Measurements from ENCODE around the gene MROH8.
"Not testable (repeated sequence)": the region's sequence is repeated elsewhere in the genome, so short reads cannot be mapped to it uniquely, and the experiment has no call there.

Gene MROH8

DNA sequence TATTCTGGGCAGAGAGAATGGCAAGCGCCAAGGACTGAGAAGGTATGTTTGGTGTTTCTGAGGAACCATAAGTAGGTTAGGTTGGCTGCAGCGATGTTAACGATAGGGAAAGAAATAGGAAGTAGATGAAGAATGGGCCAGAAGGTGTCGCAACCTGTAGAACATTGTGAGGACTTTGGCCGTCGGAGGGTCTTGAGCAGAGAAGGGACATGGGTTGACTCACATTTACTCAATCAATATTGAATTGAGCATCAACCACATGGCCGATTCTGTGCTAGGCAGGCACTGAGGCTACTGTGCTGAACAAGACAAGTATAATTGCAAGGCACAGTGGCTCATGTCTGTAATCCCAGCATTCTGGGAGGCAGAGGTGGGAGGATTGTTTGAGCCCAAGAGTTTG is 27.1 kb downstream of the MROH8 start:
- no peak for DNase-seq

DNA sequence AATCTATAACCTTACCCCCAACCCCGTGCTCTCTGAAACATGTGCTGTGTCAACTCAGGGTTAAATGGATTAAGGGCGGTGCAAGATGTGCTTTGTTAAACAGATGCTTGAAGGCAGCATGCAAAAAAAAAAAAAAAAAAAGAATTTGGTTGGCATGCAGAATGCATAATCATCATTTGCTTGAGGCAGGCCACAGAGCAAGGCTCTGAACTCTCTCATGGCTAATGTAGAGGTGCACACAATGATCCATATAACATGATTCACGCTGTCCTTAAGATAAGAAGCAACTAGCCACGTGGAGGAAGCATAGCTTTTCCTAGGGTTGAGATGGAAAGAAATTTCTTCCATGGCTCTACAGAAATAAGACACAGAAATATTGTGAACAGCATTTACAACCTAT is 27.8 kb downstream of the MROH8 start:
- no peak for DNase-seq

DNA sequence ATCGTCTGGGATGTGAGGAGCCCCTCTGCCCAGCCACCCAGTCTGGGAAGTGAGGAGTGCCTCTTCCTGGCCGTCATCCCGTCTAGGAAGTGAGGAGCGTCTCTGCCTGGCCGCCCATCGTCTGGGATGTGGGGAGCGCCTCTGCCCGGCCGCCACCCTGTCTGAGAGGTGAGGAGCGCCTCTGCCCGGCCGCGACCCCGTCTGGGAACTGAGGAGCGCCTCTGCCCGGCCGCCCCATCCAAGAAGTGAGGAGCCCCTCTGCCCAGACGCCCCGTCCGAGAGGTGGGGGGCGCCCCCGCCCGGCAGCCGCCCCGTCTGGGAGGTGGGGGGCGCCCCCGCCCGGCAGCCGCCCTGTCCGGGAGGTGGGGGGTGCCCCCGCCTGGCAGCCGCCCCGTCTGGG is 28.5 kb downstream of the MROH8 start:
- not testable (repeated sequence) for DNase-seq

DNA sequence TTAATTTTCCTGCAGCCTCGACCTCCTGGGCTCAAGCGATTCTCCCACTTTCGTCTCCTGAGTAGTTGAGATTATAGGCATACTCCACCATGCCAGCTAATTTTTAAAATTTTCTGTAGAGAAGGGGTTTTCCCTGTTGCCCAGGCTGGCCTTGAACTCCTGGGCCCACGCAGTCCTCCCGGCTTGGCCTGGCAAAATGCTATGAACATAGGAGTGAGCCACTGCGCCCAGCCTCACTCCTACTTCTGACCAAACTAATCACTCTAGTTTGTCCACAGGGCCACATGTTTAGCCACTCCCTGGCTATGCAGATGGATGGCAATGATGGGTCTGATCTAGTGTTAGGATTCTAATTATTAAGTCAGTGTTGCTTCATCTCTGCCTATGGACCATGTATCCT is 32.1 kb downstream of the MROH8 start:
- DNase-seq: no peak

DNA sequence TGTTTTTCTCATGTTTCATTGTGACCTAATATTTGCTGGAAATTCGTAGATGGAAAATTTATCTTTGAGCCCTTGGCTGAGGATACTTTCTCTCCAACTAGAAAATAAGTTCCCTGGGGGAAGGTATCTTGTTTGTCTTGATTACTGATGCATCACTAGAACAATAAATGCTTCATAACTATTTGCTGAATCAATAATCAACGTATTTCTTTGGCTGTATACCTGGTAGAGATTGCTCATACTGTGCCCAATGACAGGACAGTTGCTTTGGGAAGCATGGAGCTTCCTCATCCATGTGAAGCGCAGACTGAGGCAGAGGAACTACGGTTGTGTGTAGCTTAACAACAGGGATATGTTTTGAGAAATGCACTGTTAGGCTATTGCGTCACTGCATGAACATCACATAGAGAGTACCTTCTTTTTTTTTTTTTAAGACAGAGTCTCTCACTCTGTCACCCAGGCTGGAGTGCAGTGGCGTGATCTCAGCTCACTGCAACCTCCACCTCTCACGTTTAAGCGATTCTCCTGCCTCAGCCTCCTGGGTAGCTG is 34.4 kb downstream of the MROH8 start:
- no peak for DNase-seq

DNA sequence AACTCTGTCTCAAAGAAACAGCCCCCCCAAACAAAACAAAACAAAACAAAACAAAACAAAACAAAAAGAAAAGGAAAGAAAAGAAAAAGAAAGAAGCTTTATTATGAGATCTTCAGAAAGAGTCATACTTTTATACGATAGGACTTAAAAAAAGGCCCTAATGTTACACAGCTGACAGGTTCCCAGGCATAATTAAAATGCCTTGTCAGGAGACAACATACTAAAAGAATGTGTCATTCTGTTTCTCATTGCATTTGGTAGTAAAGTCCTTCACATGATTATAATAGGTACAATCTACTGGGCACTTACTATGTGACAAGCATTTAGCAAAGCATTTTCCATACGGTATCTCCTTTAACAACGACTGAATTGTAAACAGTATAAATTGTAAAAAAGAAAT is 36.6 kb downstream of the MROH8 start:
- no peak for DNase-seq

DNA sequence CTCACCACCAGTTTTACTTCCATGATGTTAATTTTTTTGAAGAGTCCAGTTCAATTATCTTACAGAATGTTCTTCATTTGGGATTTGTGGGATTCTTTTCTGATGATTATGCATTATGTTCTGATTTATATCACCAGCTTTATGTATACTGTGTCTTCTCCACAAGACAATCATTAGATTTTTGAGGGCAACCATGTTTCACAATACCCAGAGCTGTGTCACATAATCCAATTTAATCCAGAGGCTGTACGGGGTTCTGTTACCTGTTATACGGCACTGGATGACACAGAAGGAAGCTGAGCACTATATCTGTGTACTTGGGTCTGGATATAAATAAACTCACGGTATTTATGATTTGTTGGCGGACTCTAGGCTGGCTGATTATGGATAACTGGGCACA is 41.8 kb downstream of the MROH8 start:
- DNase-seq: no peak

DNA sequence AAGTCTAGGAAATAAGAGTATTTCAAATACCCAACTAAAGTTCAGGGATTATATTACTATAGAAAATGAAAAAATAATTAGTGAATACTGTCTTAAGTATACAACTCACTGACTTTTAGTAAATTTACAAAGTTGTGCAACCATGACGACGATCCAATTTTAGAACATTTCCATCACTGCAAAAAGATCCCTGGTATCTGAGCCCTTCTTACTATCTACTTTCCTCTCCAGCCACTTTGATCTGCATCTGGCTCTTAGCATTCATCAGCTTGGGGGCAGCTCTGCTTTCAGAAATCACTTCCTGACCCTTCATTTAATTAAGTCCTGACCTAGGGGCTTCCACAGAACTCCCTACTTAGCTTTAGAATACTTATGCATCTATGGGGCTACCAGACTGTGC is 45.4 kb downstream of the MROH8 start:
- DNase-seq: no peak

DNA sequence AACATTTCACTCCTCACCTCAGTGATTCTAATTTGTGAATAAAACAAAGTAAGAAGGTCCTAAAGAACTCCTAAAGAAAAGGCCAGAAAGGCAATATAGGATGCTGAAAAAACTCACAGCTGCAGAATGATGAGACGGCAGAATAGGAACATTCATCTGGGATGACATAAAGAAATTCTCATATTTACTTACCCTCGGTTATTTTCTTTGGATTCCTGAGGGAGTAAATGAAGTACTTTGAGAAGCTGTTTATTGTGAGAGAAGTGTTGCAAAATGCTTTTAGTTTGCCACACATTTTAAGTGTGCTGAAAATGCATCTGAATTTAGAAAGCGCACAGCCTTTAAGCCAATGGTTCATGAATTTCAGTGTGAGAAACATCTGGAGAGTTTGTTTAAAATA is 47.9 kb downstream of the MROH8 start:
- DNase-seq: no peak

DNA sequence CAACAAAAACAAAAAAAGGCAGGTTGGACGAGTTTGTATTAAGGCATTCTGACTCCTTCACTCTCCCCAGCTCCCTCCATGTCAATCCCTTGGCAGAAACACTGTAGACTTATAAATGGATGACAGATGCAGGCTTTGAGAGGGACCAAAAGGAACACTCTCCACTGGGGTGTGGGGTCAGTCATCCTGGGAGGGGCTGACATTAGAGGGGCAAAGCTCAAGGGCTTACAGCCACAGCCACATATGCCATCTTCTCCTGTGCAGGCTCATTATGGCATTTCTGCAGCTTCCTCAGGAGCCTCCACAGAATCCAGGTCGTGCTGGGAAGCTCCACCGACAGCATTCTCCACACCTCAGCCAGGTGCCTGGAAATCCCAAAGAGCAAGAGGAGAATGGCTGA is 50.5 kb downstream of the MROH8 start:
- DNase-seq: no peak

DNA sequence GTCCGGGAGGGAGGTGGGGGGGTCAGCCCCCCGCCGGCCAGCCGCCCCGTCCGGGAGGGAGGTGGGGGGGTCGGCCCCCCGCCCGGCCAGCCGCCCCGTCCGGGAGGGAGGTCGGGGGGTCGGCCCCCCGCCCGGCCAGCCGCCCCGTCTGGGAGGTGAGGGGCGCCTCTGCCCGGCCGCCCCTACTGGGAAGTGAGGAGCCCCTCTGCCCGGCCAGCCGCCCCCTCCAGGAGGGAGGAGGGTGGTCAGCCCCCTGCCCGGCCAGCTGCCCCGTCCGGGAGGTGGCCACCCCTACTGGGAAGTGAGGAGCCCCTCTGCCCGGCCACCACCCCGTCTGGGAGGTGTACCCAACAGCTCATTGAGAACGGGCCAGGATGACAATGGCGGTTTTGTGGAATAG is 53.1 kb downstream of the MROH8 start:
- not testable (repeated sequence) for DNase-seq

DNA sequence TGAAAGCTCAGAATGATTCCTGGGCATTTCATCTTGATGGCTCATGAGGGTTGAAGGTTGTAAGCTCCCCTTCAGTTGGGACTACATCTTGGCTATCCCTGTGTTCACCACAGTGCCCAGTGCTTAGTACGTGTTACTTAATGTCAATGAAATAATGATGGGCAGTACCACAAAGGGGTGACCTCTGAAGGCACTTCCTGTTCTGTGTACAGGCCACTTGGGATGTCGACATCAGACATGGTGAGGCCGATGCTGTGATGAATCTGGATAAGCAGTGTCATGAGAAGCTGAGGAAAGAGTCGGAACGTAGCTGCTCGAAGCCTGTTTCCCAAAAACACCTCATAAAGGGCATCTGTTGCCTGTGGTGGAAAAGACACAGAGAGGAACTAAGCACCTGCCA is 55.9 kb downstream of the MROH8 start:
- DNase-seq: no peak

DNA sequence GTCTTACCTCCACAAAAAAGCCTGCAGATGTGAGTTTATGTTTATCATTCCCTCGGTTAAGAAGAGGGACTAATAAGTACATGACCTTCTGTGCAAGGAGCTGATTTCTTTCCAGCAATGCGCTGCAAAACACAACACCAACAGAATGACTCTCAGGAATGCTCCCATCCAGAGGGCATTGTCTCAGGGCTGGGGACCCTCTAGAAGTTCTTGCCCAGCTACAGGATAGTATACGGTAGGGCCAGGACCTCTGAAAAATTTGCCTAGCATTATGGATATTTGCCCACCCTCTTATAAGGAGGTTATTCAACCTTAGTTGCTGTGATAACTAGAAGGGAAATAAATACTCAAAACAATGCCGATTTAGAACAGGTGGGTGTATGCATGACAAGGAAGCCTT is 58.9 kb downstream of the MROH8 start:
- DNase-seq: no peak

DNA sequence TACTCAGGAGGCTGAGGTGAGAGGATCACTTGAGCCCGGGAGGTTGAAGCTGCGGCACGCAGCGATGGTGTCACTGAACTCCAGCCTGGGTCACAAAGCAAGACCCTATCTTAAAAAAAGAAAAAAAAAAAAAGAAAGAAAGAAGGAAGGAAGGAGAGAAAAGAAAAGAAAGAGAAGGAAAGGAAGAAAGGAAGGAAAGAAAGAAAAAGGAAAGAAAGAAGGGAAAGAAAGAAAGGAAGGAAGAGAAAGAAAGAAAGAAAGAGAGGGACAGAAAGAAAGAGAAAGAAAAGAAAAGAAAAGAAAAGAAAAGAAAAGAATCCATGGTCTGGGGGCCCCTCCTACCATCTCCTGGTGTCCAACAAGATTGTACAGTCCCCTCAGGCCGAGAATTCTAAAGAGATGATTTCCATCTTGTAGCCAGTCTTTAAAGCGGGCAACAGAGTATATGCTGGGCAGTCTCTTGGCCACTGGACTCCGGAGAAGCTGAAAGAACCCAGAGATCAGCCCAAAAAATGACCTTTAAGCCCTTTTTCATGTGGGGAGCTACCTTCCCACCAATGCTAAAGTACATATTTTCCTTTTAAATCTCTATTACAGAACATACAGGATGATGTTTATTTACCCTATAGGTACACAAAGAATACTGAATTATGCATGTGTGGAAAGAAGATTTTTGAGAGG is 59.9 kb downstream of the MROH8 start:
- no peak for DNase-seq

DNA sequence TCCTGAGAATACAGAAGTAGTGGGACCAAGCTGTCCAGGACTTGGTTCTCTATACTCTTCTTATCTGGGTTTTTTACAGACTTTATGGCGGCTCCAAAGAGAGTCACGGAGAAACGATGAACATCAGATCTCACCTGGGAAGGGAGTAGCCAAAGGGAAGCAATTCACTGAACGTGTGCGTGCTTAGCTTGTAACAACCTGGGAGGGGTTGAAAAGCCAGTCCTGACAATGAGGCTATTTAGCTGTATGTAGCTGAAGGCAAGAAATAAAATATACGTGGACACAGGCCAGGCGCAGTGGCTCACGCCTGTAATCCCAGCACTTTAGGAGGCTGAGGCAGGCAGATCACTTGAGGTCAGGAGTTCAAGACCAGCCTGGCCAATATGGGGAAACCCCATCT is 65.3 kb downstream of the MROH8 start:
- no peak for DNase-seq

DNA sequence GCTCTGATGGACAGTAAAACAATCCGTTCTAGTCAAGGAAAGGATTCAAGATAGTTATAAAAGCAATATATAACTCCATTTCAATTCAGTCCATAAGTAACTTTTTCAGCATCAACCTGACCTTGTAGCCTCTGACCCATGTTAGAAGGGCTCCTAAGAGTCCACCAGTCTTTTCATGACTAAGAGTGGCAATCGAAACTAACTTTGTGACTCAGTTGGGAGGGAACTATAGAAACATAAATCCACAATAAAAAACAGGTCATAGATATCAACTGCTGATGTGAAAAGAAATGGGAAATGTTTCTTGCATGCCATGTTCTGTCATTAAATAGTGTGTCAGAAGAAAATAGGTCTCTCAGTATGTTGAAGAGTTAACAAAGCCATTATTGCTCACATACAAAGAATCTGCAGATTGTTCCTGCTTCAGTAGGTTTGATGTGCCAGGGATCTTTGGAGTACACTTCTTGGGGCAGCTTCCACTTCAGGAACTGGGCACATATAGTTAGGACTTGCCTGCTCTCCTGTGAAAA is 67.4 kb downstream of the MROH8 start:
- DNase-seq: no peak

DNA sequence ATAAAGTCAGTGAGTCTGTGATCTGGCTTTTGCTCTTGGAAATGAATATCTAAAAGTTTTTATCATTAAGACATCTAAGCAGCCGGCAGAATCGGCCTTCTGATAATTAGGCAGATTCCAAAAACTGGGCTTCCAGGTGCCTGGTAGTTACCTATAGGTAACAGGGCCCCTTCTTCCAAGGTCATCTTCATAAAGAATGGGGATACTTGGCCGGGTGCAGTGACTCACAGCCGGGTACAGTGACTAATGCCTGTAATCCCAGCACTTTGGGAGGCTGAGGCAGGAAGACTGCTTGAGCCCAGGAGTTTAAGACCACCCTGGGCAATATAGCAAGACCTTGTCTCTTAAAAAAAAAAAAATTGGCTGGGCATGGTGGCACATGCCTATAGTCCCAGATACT is 70.7 kb downstream of the MROH8 start:
- DNase-seq: no peak

DNA sequence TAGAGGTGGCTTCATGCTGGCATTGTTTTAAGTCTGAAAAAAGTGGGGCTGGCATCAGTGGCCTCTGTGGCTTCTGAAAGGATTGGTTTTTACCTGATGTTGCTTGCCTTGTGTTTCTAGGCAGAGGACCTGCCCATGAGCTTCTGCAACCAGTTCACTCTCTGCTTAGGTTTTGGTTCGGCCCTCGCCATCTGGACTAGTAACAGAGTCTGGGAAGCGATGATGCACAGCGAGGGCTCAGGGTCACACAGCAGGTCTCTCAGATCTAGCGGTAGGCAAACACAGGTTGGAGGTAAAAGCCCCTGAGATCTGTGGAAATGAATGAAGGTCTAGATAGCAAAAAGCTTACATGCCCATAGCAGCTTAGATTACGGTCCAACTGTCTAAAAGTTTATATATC is 76.8 kb downstream of the MROH8 start:
- DNase-seq: no peak

DNA sequence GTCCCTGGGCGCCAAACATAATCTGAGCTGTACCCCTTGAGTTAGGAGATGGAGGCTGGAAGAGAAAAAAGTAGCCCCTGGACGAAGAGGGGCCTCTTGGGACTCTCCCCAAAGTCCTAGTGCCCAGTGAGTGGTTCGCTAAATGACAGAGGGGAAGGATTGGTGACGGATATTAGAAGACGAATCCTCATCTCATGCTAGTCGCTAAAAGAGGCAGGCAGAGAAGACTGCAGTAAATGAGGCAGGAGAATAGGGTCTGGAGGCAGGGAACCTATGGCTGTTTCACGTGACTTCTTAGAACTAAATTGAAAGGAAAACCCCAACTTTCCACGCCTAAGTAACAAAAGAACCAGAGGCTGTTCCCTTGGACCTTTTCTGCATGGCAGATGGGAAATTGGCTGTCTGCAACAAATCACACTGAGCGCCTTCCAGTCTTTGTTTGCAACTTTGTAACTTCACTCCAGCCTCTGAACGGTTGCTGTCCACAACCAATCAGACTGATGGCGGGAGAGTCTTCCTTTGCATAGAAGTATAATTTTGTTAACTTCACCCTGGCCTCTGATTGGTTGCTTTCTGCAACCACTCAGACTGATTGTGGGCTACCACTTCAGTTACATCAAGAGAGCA is 82.8 kb downstream of the MROH8 start:
- DNase-seq: no peak

DNA sequence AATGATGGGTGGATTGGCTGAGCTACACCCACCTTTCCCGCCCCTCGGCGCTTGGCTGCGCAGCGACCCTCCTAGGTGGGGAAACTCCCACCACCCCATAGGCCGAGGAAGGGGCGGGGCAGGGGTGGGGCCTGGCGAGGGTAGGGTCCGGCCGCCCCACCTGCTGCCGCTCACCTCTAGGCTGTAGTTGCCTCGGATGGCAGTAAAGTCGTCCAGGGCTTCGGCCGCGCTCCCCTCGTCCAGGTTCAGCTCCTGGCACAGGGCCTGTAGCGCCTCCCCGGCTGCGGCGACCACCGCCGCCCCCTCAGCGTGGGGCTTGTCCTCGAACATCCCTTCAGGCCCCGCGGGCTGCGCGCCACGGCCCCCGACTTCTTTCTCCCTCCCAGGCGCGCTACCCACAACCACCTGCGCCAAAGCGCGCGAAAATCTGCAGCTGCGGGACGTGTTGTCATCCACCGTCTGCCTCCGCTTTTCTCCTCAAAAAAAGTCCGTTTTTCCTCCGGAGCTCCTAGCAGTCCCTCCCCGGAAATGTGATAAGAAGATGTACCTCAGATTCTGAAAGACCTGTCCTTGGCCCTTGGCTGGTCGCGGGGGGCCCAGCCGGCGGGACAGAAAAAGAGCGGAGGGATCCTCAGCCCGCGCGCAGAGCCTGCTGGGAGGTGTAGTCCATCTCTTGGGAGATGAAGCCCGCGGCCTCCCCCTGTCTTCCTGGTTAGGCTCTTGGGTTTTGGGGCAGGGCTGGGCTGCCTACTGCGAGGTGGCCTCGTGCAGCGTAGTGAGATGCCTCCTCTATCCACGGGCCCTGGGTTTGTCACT is 83.5 kb downstream of the MROH8 start, which contains the start of gene RBL1:
TSS of gene RBL1 (minus strand) at position 399 of the 816 bp plus-strand sequence. CDS start at position 330, 69 bp downstream.
- peak; percentile 92 for DNase-seq

DNA sequence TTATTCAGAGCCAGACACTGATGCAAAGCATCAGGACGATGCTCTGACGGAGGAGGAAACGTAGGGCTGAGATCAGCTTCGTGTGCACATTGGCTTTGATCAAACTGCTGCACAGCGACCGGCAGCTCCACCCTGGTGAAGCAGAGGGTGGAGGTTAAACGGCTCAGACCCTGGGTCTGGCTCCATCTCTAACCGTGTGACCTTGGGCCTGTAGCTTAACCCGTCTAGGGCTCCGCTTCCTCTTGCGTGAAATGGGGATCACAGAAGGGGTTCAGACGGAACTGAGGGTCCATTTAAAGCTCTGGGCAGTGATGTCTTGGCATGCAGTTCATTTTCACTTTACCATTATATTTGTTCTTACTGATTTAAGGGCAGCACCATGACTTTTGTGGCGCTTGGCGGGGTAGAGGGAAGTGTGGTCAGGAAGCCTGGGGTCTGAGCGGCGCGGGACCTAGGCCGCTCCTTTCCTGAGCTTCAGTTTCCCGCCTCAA is 84.2 kb downstream of the MROH8 start:
- DNase-seq: no peak

DNA sequence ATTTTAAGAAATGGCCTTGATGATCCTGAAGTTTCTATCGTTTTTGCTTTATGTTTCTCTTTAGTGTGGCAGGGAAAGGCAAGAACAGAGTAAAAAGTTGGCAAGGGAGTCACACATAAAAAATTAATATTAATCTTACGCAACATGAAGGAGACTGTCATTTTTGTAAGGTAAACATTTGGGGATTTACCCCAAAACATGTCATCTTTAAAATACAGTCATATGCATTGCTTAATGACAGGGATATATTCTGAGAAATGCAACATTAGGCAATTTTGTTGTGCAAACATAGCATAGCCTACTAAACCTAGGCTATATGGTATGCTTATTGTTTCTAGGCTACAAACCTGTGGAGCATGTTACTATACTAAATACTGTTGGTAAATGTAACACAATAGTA is 88.9 kb downstream of the MROH8 start:
- no peak for DNase-seq

DNA sequence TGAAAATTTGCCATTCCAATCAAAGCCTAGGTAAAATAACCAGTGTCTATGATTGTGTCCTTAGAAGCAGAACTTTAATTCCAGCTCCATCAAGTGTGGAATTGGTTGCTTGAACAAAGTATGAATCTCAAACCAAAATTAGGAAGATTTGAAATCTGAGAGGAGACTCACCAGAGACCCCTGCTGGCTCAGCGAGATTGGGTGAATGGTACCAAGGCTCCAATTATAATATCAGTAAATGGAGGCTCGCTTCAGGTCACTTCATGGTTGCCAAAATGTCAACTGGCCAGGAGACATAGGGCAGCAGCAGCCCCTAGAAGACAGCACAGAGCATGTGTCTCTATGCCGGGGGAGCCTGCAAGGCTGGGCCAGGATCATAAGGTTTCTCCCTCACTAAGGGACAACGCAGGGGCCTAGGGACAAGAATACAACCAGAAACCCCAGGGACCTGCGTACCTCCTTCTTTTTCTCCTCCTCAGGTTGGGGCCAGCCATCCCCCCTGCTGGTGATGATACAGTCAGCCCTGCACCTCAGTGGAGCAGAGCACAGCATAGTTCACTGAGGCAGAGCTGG is 97.5 kb downstream of the MROH8 start:
- DNase-seq: no peak

All from right forelimb (tissue), 1 donor.